ENCODE measurements around the gene TMEM135. TPM values are rescaled to one million over a fixed set of nuclear protein-coding genes. Genes with fewer than 3 reads are reported as not detected.
"Not testable (repeated sequence)": the region's sequence is repeated elsewhere in the genome, so short reads cannot be mapped to it uniquely, and the experiment has no call there.

Gene TMEM135
- total RNA-seq, 2 donors from 2014 or later = 111 to 113 TPM

GRCh38 chr11:87185228-87185627, 147.5 kb downstream of the TMEM135 start:
- Histone ChIP-seq H3K9ac (ENCODE audit: extremely low read depth, low read length, poor library complexity, severe bottlenecking) (no peak overlapping the region), H3K27ac (ENCODE audit: low read depth, low read length) (no peak overlapping the region), H3K4me1 (ENCODE audit: control insufficient read depth, insufficient read depth, low read length) (no peaks in the 10 kb centered on the region), H3K4me3 (ENCODE audit: low read length) (no peak overlapping the region), H3K36me3 (ENCODE audit: control insufficient read depth, insufficient read depth, low read length) (peaks cover 18% of the 10 kb centered on the region), H3K9me3 (ENCODE audit: control insufficient read depth, low read length) (no peaks in the 10 kb centered on the region), H3K27me3 (ENCODE audit: control insufficient read depth, insufficient read depth, low read length, poor library complexity, severe bottlenecking) (no peaks in the 10 kb centered on the region)
- WGBS, 2 experiments (ENCODE audit: insufficient coverage in 1 of 2, insufficient read length in 1 of 2) = 80 to 100% methylated on average over 1 to 2 of the region's 2 CpGs
- Mint-ChIP-seq H3K36me3 (ENCODE audit: low read depth) (peaks cover 28% of the 10 kb centered on the region), H3K9me3 (no peaks in the 10 kb centered on the region), H3K27me3 (ENCODE audit: insufficient read depth) (no peaks in the 10 kb centered on the region), H3K4me1 (no peaks in the 10 kb centered on the region), H3K4me3 (no peak overlapping the region), H3K27ac (no peak overlapping the region)
- no peak for TF ChIP-seq CTCF (conservative IDR thresholded peaks at IDR 0.05)
- no peak for DNase-seq

DNA sequence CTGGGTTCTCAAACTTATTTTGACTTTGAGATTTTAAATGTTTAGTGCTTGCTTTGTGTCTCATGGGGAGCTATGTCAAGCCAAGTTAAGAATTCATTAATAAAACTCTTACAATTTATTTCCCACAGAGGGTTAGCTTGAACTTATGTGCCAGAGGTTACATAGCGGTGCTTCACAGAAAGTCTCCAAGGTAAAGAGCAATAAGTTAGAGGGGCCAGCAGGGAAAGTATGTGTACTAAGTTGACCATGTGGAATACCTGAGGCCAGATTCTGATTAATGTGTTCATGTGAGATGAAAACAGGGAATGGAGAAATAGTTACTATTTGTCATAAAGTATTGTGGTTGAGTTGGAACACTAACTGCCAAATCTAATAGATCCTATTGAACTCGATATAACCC, 149.3 kb downstream of the TMEM135 start:
- H3K9me3 Mint-ChIP-seq = no peaks in the 10 kb centered on the region
- peaks cover 31% of the 10 kb centered on the region for H3K36me3 Mint-ChIP-seq (ENCODE audit: low read depth)
- no peak for DNase-seq
- 93 to 100% methylated on average over 1 to 2 of the region's 2 CpGs for WGBS, 2 experiments (ENCODE audit: insufficient coverage in 1 of 2, insufficient read length in 1 of 2)
- H3K27me3 Mint-ChIP-seq (ENCODE audit: insufficient read depth) = no peaks in the 10 kb centered on the region
- H3K4me1 ChIP-seq (ENCODE audit: control insufficient read depth, insufficient read depth, low read length) = no peaks in the 10 kb centered on the region
- no peak for TF ChIP-seq CTCF (conservative IDR thresholded peaks at IDR 0.05)
- H3K4me3 ChIP-seq (ENCODE audit: low read length) = no peak overlapping the region
- H3K4me1 Mint-ChIP-seq = no peaks in the 10 kb centered on the region
- peaks cover 7% of the 10 kb centered on the region for H3K36me3 ChIP-seq (ENCODE audit: control insufficient read depth, insufficient read depth, low read length)
- no peaks in the 10 kb centered on the region for H3K27me3 ChIP-seq (ENCODE audit: control insufficient read depth, insufficient read depth, low read length, poor library complexity, severe bottlenecking)
- no peak overlapping the region for H3K9ac ChIP-seq (ENCODE audit: extremely low read depth, low read length, poor library complexity, severe bottlenecking)
- H3K9me3 ChIP-seq (ENCODE audit: control insufficient read depth, low read length) = no peaks in the 10 kb centered on the region
- H3K4me3 Mint-ChIP-seq = no peak overlapping the region
- H3K27ac ChIP-seq (ENCODE audit: low read depth, low read length) = no peak overlapping the region
- H3K27ac Mint-ChIP-seq = no peak overlapping the region

DNA sequence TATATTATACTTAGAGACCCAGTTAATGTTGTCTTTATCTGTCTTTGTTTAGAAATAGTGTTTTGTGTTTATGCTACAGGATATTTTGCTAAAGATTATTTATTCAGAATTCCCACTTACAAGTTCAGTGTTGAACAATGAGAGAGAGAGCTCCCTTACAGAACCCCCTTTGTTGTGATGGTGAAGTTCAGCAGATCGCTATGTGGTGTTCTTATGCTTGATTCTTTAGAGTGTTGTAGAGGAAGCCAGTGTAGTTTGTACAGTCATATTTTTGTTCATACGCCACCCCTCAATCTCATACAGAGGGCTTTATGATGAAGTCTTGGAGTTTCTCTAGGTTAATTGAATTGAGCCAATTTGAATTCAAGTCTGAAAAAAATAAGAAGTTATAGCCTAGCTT, 150.2 kb downstream of the TMEM135 start:
- no peaks in the 10 kb centered on the region for H3K27me3 Mint-ChIP-seq (ENCODE audit: insufficient read depth)
- Histone ChIP-seq H3K36me3 (ENCODE audit: control insufficient read depth, insufficient read depth, low read length) (peaks cover 7% of the 10 kb centered on the region), H3K9me3 (ENCODE audit: control insufficient read depth, low read length) (no peaks in the 10 kb centered on the region), H3K27ac (ENCODE audit: low read depth, low read length) (no peak overlapping the region), H3K4me1 (ENCODE audit: control insufficient read depth, insufficient read depth, low read length) (no peaks in the 10 kb centered on the region), H3K9ac (ENCODE audit: extremely low read depth, low read length, poor library complexity, severe bottlenecking) (no peak overlapping the region), H3K4me3 (ENCODE audit: low read length) (no peak overlapping the region), H3K27me3 (ENCODE audit: control insufficient read depth, insufficient read depth, low read length, poor library complexity, severe bottlenecking) (no peaks in the 10 kb centered on the region)
- H3K4me3 Mint-ChIP-seq = no peak overlapping the region
- no peak for TF ChIP-seq CTCF (conservative IDR thresholded peaks at IDR 0.05)
- WGBS, 2 experiments (ENCODE audit: insufficient coverage in 1 of 2, insufficient read length in 1 of 2) = 92% methylated on average over 1 of the region's 2 CpGs; no CpG with 5 or more reads in 1 of the 2 experiments
- no peaks in the 10 kb centered on the region for H3K9me3 Mint-ChIP-seq
- no peak overlapping the region for H3K27ac Mint-ChIP-seq
- DNase-seq = no peak
- no peaks in the 10 kb centered on the region for H3K4me1 Mint-ChIP-seq
- peaks cover 30% of the 10 kb centered on the region for H3K36me3 Mint-ChIP-seq (ENCODE audit: low read depth)

GRCh38 chr11:87188396-87188795, 150.7 kb downstream of the TMEM135 start:
- not testable (repeated sequence) for H3K4me3 ChIP-seq (ENCODE audit: low read length); H3K9me3 Mint-ChIP-seq; H3K27ac Mint-ChIP-seq; DNase-seq; H3K27me3 Mint-ChIP-seq (ENCODE audit: insufficient read depth); H3K4me1 ChIP-seq (ENCODE audit: control insufficient read depth, insufficient read depth, low read length); H3K9me3 ChIP-seq (ENCODE audit: control insufficient read depth, low read length); H3K4me3 Mint-ChIP-seq; H3K9ac ChIP-seq (ENCODE audit: extremely low read depth, low read length, poor library complexity, severe bottlenecking); H3K27me3 ChIP-seq (ENCODE audit: control insufficient read depth, insufficient read depth, low read length, poor library complexity, severe bottlenecking); H3K36me3 ChIP-seq (ENCODE audit: control insufficient read depth, insufficient read depth, low read length); H3K4me1 Mint-ChIP-seq; H3K27ac ChIP-seq (ENCODE audit: low read depth, low read length)
- WGBS, 2 experiments (ENCODE audit: insufficient coverage in 1 of 2, insufficient read length in 1 of 2) = 79 to 94% methylated on average over 2 to 6 of the region's 8 CpGs
- H3K36me3 Mint-ChIP-seq (ENCODE audit: low read depth) = peaks cover 27% of the 10 kb centered on the region

- not testable (repeated sequence) for H3K27me3 ChIP-seq (ENCODE audit: control insufficient read depth, insufficient read depth, low read length, poor library complexity, severe bottlenecking); DNase-seq; H3K36me3 ChIP-seq (ENCODE audit: control insufficient read depth, insufficient read depth, low read length); H3K4me1 ChIP-seq (ENCODE audit: control insufficient read depth, insufficient read depth, low read length); H3K27ac ChIP-seq (ENCODE audit: low read depth, low read length); H3K9ac ChIP-seq (ENCODE audit: extremely low read depth, low read length, poor library complexity, severe bottlenecking); H3K9me3 ChIP-seq (ENCODE audit: control insufficient read depth, low read length); H3K4me1 Mint-ChIP-seq; H3K27ac Mint-ChIP-seq; H3K9me3 Mint-ChIP-seq; H3K4me3 Mint-ChIP-seq; H3K4me3 ChIP-seq (ENCODE audit: low read length); H3K27me3 Mint-ChIP-seq (ENCODE audit: insufficient read depth)
- H3K36me3 Mint-ChIP-seq (ENCODE audit: low read depth) = peaks cover 27% of the 10 kb centered on the region
- 90% methylated on average over 2 to 3 of the region's 3 CpGs for WGBS, 2 experiments (ENCODE audit: insufficient coverage in 1 of 2, insufficient read length in 1 of 2)
Measured at GRCh38 chr11:87188921-87189320, 151.2 kb downstream of the TMEM135 start.

Data from endodermal cell (in vitro differentiated cells).